Measurements from ENCODE around the gene SLC24A3. TPM values are rescaled to one million over a fixed set of nuclear protein-coding genes. Genes with fewer than 3 reads are reported as not detected.

The SLC24A3 gene
- total RNA-seq, 4 donors from 2014 or later, result 2.3 to 6.9 (median 5.4) TPM

GRCh38 chr20:19193349-19193748, 19.1 kb upstream of the SLC24A3 start:
- DNase-seq (ENCODE audit: low spot score in 2 of 2), result no peak

GRCh38 chr20:19205981-19206396, 6.5 kb upstream of the SLC24A3 start:
- 12 to 14% methylated on average over 8 of the region's 8 CpGs for WGBS, 2 donors
- DNase-seq (ENCODE audit: low spot score in 2 of 2), result peak; percentile 65 to 96
- intact Hi-C loops (cut with DNase I; ENCODE audit: low total_unique reads), result loop anchor here (5.0 to 10.0 kb wide), 3 partner anchors 301 to 446 kb away; no protein-coding TSS in a partner anchor
- no peak overlapping the region for H3K4me3 ChIP-seq (ENCODE audit: low read depth, poor library complexity, severe bottlenecking)
- TF ChIP-seq CTCF (IDR thresholded peaks at IDR 0.05), result peak in 1 of 3 donors; percentile 40
- no peak for TF ChIP-seq POLR2A (IDR thresholded peaks at IDR 0.05)

More at GRCh38 chr20:19193349-19193748, 19.1 kb upstream of the SLC24A3 start:
- intact Hi-C loops (cut with DNase I; ENCODE audit: low total_unique reads), result no loop called here
- WGBS, 2 donors, result 66 to 68% methylated on average over 5 of the region's 5 CpGs
- no peak overlapping the region for H3K4me3 ChIP-seq (ENCODE audit: low read depth, poor library complexity, severe bottlenecking)
- TF ChIP-seq CTCF (IDR thresholded peaks at IDR 0.05) (no peak), POLR2A (IDR thresholded peaks at IDR 0.05) (no peak)

- TF ChIP-seq CTCF (IDR thresholded peaks at IDR 0.05) (no peak), POLR2A (IDR thresholded peaks at IDR 0.05) (no peak)
- H3K4me3 ChIP-seq (ENCODE audit: low read depth, poor library complexity, severe bottlenecking), result no peak overlapping the region
- no peak for DNase-seq (ENCODE audit: low spot score in 2 of 2)
- intact Hi-C loops (cut with DNase I; ENCODE audit: low total_unique reads), result loop anchor here (5.0 to 10.0 kb wide), 3 partner anchors 303 to 445 kb away; no protein-coding TSS in a partner anchor
- WGBS, 2 donors, result 79 to 87% methylated on average over 1 of the region's 1 CpG
Measured at GRCh38 chr20:19207541-19207940, 4.9 kb upstream of the SLC24A3 start.

- 45 to 47% methylated on average over 9 of the region's 9 CpGs for WGBS, 2 donors
- DNase-seq (ENCODE audit: low spot score in 2 of 2), result no peak
- H3K4me3 ChIP-seq (ENCODE audit: low read depth, poor library complexity, severe bottlenecking), result no peak overlapping the region
- intact Hi-C loops (cut with DNase I; ENCODE audit: low total_unique reads), result no loop called here
- TF ChIP-seq CTCF (IDR thresholded peaks at IDR 0.05), result no peak
- no peak for TF ChIP-seq POLR2A (IDR thresholded peaks at IDR 0.05)
Measured at GRCh38 chr20:19210391-19211155, 1.9 kb upstream of the SLC24A3 start.

GRCh38 chr20:19211252-19211651, 1.2 kb upstream of the SLC24A3 start:
- WGBS, 2 donors, result 53 to 57% methylated on average over 5 of the region's 5 CpGs
- no peak for DNase-seq (ENCODE audit: low spot score in 2 of 2)
- TF ChIP-seq POLR2A (IDR thresholded peaks at IDR 0.05) (no peak), CTCF (IDR thresholded peaks at IDR 0.05) (no peak)
- H3K4me3 ChIP-seq (ENCODE audit: low read depth, poor library complexity, severe bottlenecking), result no peak overlapping the region
- intact Hi-C loops (cut with DNase I; ENCODE audit: low total_unique reads), result no loop called here
